K562 (cell line): ENCODE results near the gene IMMP1L. TPM values are rescaled to one million over a fixed set of nuclear protein-coding genes. Genes with fewer than 3 reads are reported as not detected.

ENCODE experiments used
- ATAC-seq: fragments of 200-7000 bp; cut with Tn5 transposase; 3 replicates; pipeline ENCODE4 v1.9.1; 2020; ENCODE audit warnings: moderate library complexity
- BruUV-seq: library from RNA; stranded (reverse); fragments of 400-500 nt; replicated peaks from 2 replicates; lab custom pipeline; 2021; lab: Mats Ljungman, UMichigan
- CTCF ChIA-PET: fragments of 300-600 bp; formaldehyde crosslinking; extraction: SDS; loops from one replicate; lab custom pipeline; 2021; ENCODE audit warnings: low intra/inter-chr PET ratio; lab: Yijun Ruan, JAX
- POLR2A ChIA-PET: fragments of 300-600, 350-650 bp; sonication (Branson Sonifier 250); formaldehyde crosslinking; extraction: SDS; loops from one replicate; lab custom pipeline; 2021; ENCODE audit warnings: antibody characterized with exemption, inconsistent platforms; lab: Yijun Ruan, JAX
- DNase-seq, 4 experiments: peaks; one replicate each; pipeline versions ENCODE4 v3.0.0 to v3.0.0-alpha.2; 2011 to 2018; ENCODE audit warnings: low spot score in 3 of 4, mixed read lengths in 3 of 4; ENCODE audit errors: extremely low read depth in 1 of 4
- FAIRE-seq: peaks from 2 replicates; lab custom pipeline; 2011; peaks lifted over from hg19 to GRCh38; lab: Jason Lieb, UNC
- H2AFZ ChIP-seq: 2 replicates; pipeline ENCODE4 v1.6.0; 2011; ENCODE audit warnings: low read depth, low read length, control low read depth, inconsistent platforms
- H3K27ac ChIP-seq: fragments of 200-600 bp; 3 replicates; pipeline ENCODE4 v1.8.0; 2011; ENCODE audit warnings: low read depth, mild to moderate bottlenecking, control low read depth, inconsistent platforms, low read length, moderate library complexity, mixed read lengths; ENCODE audit errors: extremely low read depth
- H3K27me3 ChIP-seq, 2 experiments: fragments of 300-600 bp in 1 of 2; 2 replicates in 1 of 2; 3 replicates in 1 of 2; pipeline versions ENCODE4 v1.6.0 to v1.8.0; 2011; ENCODE audit warnings: inconsistent platforms in 2 of 2, low read length in 2 of 2, mild to moderate bottlenecking in 1 of 2, mixed read lengths in 1 of 2, moderate library complexity in 1 of 2; ENCODE audit not compliant: control insufficient read depth in 2 of 2, insufficient read depth in 2 of 2
- H3K36me3 ChIP-seq: fragments of 300-600 bp; 3 replicates; pipeline ENCODE4 v1.8.0; 2011; ENCODE audit warnings: mild to moderate bottlenecking, low read length, inconsistent platforms; ENCODE audit not compliant: control insufficient read depth, insufficient read depth
- H3K4me1 ChIP-seq, 2 experiments: fragments of 200-600 bp in 1 of 2; replicated peaks in 1 of 2; 2 replicates in 1 of 2; 3 replicates in 1 of 2; pipeline versions ENCODE4 v1.5.1 to v1.8.0; 2011; ENCODE audit warnings: inconsistent platforms in 2 of 2, low read length in 2 of 2, mild to moderate bottlenecking in 1 of 2, mixed read lengths in 1 of 2, moderate library complexity in 1 of 2; ENCODE audit not compliant: control insufficient read depth in 2 of 2, insufficient read depth in 2 of 2
- H3K4me2 ChIP-seq: 2 replicates; pipeline ENCODE4 v1.6.1; 2011; ENCODE audit warnings: low read length, control low read depth, inconsistent platforms, mixed read lengths; ENCODE audit not compliant: insufficient read depth
- H3K4me3 ChIP-seq: fragments of 200-600 bp; sonication (generic), shearing (Covaris generic); 2 replicates; pipeline ENCODE4 v1.5.1; 2016; ENCODE audit warnings: control low read depth, inconsistent platforms
- H3K79me2 ChIP-seq: fragments of 200-600 bp; 3 replicates; pipeline ENCODE4 v1.8.0; 2011; ENCODE audit warnings: low read length, inconsistent platforms; ENCODE audit not compliant: control insufficient read depth, insufficient read depth
- H3K9ac ChIP-seq, 2 experiments: 2 replicates each; pipeline versions ENCODE4 v1.6.0 to v1.6.1; 2011; ENCODE audit warnings: low read depth in 2 of 2, low read length in 2 of 2, control low read depth in 1 of 2, inconsistent platforms in 1 of 2, mild to moderate bottlenecking in 1 of 2, mixed read lengths in 1 of 2; ENCODE audit not compliant: insufficient read depth in 1 of 2
- H3K9me1 ChIP-seq: one replicate; pipeline ENCODE4 v1.6.0; 2011; ENCODE audit warnings: inconsistent platforms, mild to moderate bottlenecking, low read length, moderate library complexity; ENCODE audit not compliant: control insufficient read depth, insufficient read depth
- H3K9me3 ChIP-seq: replicated peaks from 2 replicates; pipeline ENCODE4 v1.5.1; 2011; ENCODE audit warnings: low read depth, low read length, inconsistent platforms; ENCODE audit not compliant: control insufficient read depth, insufficient read depth
- H4K20me1 ChIP-seq: replicated peaks from 2 replicates; pipeline ENCODE4 v1.6.1; 2011; ENCODE audit warnings: low read length, inconsistent platforms, mixed read lengths; ENCODE audit not compliant: control insufficient read depth, insufficient read depth
- ARID3A ChIP-seq: IDR thresholded peaks from 2 replicates; pipeline ENCODE4 v1.6.1; 2012; ENCODE audit warnings: low read depth, low read length, improper control_type of control experiment, borderline replicate concordance
- GTF2E2 ChIP-seq: fragments of 200-800 bp; sonication (Bioruptor generic); IDR thresholded peaks from 2 replicates; pipeline ENCODE4 v1.6.1; 2016; ENCODE audit warnings: missing genetic modification characterization, missing compliant biosample characterization
- JUN ChIP-seq, 2 experiments: sonication (generic) in 1 of 2; formaldehyde crosslinking in 1 of 2; IDR thresholded peaks; 2 replicates each; pipeline versions ENCODE4 v1.6.1 to v1.8.0; 2012 to 2022; ENCODE audit warnings: borderline replicate concordance in 2 of 2, mild to moderate bottlenecking in 2 of 2, improper control_type of control experiment in 1 of 2, low read depth in 1 of 2, low read length in 1 of 2, missing genetic modification reagents in 1 of 2
- KLF13 ChIP-seq: fragments of 450-650 bp; IDR thresholded peaks from 2 replicates; pipeline ENCODE4 v1.6.1; 2016; ENCODE audit warnings: missing genetic modification characterization, low read depth, mild to moderate bottlenecking, missing compliant biosample characterization, moderate library complexity, borderline replicate concordance
- MCM2 ChIP-seq: fragments of 450-650 bp; IDR thresholded peaks from 2 replicates; pipeline ENCODE4 v1.6.1; 2017; ENCODE audit warnings: low read depth, mild to moderate bottlenecking
- NCOA1 ChIP-seq: fragments of 450-650 bp; IDR thresholded peaks from 2 replicates; pipeline ENCODE4 v1.6.1; 2016; ENCODE audit warnings: low read depth
- PURB ChIP-seq: sonication (generic); formaldehyde crosslinking; IDR thresholded peaks from 2 replicates; pipeline ENCODE4 v1.9.0; 2021; ENCODE audit warnings: low read depth, mild to moderate bottlenecking, missing genetic modification reagents
- RNF2 ChIP-seq: sonication (generic); IDR thresholded peaks from 2 replicates; pipeline ENCODE4 v1.6.1; 2016
- TARDBP ChIP-seq: fragments of 450-650 bp; IDR thresholded peaks from 2 replicates; pipeline ENCODE4 v1.6.1; 2016
- TFAM ChIP-seq: fragments of 250-450 bp; sonication (Bioruptor Pico); conservative IDR thresholded peaks from 2 replicates; pipeline ENCODE4 v1.5.0; 2021; ENCODE audit warnings: mild to moderate bottlenecking, moderate library complexity
- THRA ChIP-seq: fragments of 450-650 bp; IDR thresholded peaks from 2 replicates; pipeline ENCODE4 v1.6.1; 2017; ENCODE audit warnings: mild to moderate bottlenecking, moderate library complexity
- ZBED1 ChIP-seq: IDR thresholded peaks from 2 replicates; pipeline ENCODE4 v1.6.1; 2014
- ZBTB34 ChIP-seq: fragments of 250-450 bp; sonication (Bioruptor Pico); IDR thresholded peaks from 2 replicates; pipeline ENCODE4 v1.8.0; 2021; ENCODE audit warnings: mild to moderate bottlenecking, moderate library complexity
- ZEB2 ChIP-seq: fragments of 450-650 bp; IDR thresholded peaks from 2 replicates; pipeline ENCODE4 v1.6.1; 2016
- ZKSCAN3 ChIP-seq: fragments of 250-450 bp; sonication (Bioruptor Pico); IDR thresholded peaks from 2 replicates; pipeline ENCODE4 v1.4.0; 2020
- ZNF133 ChIP-seq: fragments of 250-450 bp; sonication (Bioruptor Pico); IDR thresholded peaks from 2 replicates; pipeline ENCODE4 v1.4.0; 2020; ENCODE audit warnings: mild to moderate bottlenecking
- ZNF184 ChIP-seq: sonication (generic); formaldehyde crosslinking; IDR thresholded peaks from 2 replicates; pipeline ENCODE4 v1.5.0; 2020; ENCODE audit warnings: missing genetic modification reagents
- ZNF583 ChIP-seq: fragments of 250-450 bp; sonication (Bioruptor Pico); IDR thresholded peaks from 2 replicates; pipeline ENCODE4 v1.4.0; 2020
- ZNF79 ChIP-seq: fragments of 250-450 bp; sonication (Bioruptor Pico); IDR thresholded peaks from 2 replicates; pipeline ENCODE4 v1.4.0; 2020; ENCODE audit warnings: low read depth, mild to moderate bottlenecking, moderate library complexity
- in situ Hi-C: fragments of 300-500 bp; cut with MboI; formaldehyde crosslinking; loops from 4 replicates; pipeline ENCODE4 v1.15.0; 2018; ENCODE audit warnings: inconsistent platforms, mixed read lengths
- intact Hi-C: fragments of 100-400 bp; cut with micrococcal nuclease; formaldehyde crosslinking; loops from 2 replicates; pipeline ENCODE4 v1.14.2; 2022
- polyA plus RNA-seq, 8 experiments: library from polyadenylated mRNA; depleted of rRNA in 4 of 8; stranded (reverse) in 5 of 8; unstranded in 3 of 8; fragments of >200 nt; fragmentation: Nextera tagmentation in 2 of 8; fragmentation: Illumina TruSeq in 1 of 8; extraction: Ambion mirVana in 2 of 8; extraction: Trizol in 1 of 8; gene quantifications; 2 replicates each; pipeline versions ENCODE4 v1.2.1 to v1.2.3, GENCODE V29; 2011 to 2014; ENCODE audit warnings: inconsistent platforms in 1 of 8, missing spikeins in 1 of 8
- total RNA-seq, 7 experiments: library from RNA; depleted of rRNA in 6 of 7; stranded (reverse); fragments of >200 nt in 6 of 7; fragmentation: Illumina TruSeq in 2 of 7; extraction: Trizol in 2 of 7; gene quantifications; 2 replicates each; pipeline versions ENCODE4 v1.2.1 to v1.2.3, GENCODE V29; 2011 to 2021; ENCODE audit warnings: low replicate concordance in 1 of 7

Gene IMMP1L
- total and polyA plus RNA-seq, 9 of the 15 experiments (the other 6 are each of a cell fraction or from before 2014, with no cell fraction given), result 56.0 to 245 (median 169) TPM

- TF ChIP-seq JUN (IDR thresholded peaks at IDR 0.05; ENCODE audit: borderline replicate concordance, low read depth, low read length), result no peak
- TF ChIP-seq JUN (CRISPR knock-in tag; IDR thresholded peaks at IDR 0.05; ENCODE audit: borderline replicate concordance), result no peak
- no peak for TF ChIP-seq TARDBP
- TF ChIP-seq RNF2, result no peak
- no peak for TF ChIP-seq ZNF184 (CRISPR knock-in tag)
These were observed 21.9 kb upstream of the IMMP1L start (continued) for GRCh38 chr11:31531293-31531692.

GRCh38 chr11:31529701-31530100 lies 20.3 kb upstream of the IMMP1L start:
- no peaks in the 10 kb centered on the region for H3K36me3 ChIP-seq
- FAIRE-seq (no peak), DNase-seq (no peak), ATAC-seq (no peak)
- ChIA-PET CTCF (no interaction called here), POLR2A (no interaction called here)
- no peak overlapping the region for H3K9ac ChIP-seq
- TF ChIP-seq KLF13 (no peak), ZNF133 (no peak), ZNF583 (CRISPR knock-in tag) (no peak), ZBTB34 (no peak), NCOA1 (no peak), ZBED1 (no peak), TFAM (CRISPR knock-in tag) (no peak), ZKSCAN3 (no peak), ZNF79 (CRISPR knock-in tag) (no peak), GTF2E2 (tag) (no peak), PURB (no peak), ZEB2 (no peak), THRA (no peak), ARID3A (no peak), MCM2 (no peak)
- no peaks in the 10 kb centered on the region for H3K9me1 ChIP-seq
- H3K4me1 ChIP-seq, result no peaks in the 10 kb centered on the region
- no peaks in the 10 kb centered on the region for H3K9me3 ChIP-seq
- no peak overlapping the region for H2AFZ ChIP-seq
- H3K4me3 ChIP-seq, result no peak overlapping the region
- in situ Hi-C loops (no loop called here), intact Hi-C loops (no loop called here)
- H3K27me3 ChIP-seq, result no peaks in the 10 kb centered on the region
- BruUV-seq, result no TSS peak
- no peak overlapping the region for H3K4me2 ChIP-seq
- H3K79me2 ChIP-seq, result no peaks in the 10 kb centered on the region
- no peaks in the 10 kb centered on the region for H4K20me1 ChIP-seq
- no peak overlapping the region for H3K27ac ChIP-seq
